Measurements from ENCODE around the gene CASR. TPM values are rescaled to one million over a fixed set of nuclear protein-coding genes. Genes with fewer than 3 reads are reported as not detected.
A peak's percentile ranks its signal among the peaks of the same experiment; 100 is the strongest.

The CASR gene
- total RNA-seq, 2 experiments from 2014 or later, result not detected

GRCh38 chr3:122281891-122282290 is 98.4 kb downstream of the CASR start:
- Mint-ChIP-seq H3K4me1 (no peaks in the 10 kb centered on the region), H3K4me3 (no peak overlapping the region), H3K27me3 (peaks cover 8% of the 10 kb centered on the region), H3K27ac (no peak overlapping the region), H3K9me3 (ENCODE audit: low read depth) (no peaks in the 10 kb centered on the region), H3K36me3 (no peaks in the 10 kb centered on the region)
- DNase-seq (no peak), ATAC-seq (no peak)
- CTCF ChIA-PET, result no interaction called here

GRCh38 chr3:122283796-122284445 is 100.5 kb downstream of the CASR start:
- DNase-seq, result no peak
- H3K4me3 Mint-ChIP-seq, result no peak overlapping the region
- no peaks in the 10 kb centered on the region for H3K36me3 Mint-ChIP-seq
- CTCF ChIA-PET, result no interaction called here
- H3K9me3 Mint-ChIP-seq (ENCODE audit: low read depth), result no peaks in the 10 kb centered on the region
- peaks cover 16% of the 10 kb centered on the region for H3K27me3 Mint-ChIP-seq
- H3K27ac Mint-ChIP-seq, result no peak overlapping the region
- H3K4me1 Mint-ChIP-seq, result no peaks in the 10 kb centered on the region
- ATAC-seq, result no peak

- ATAC-seq, result no peak
- Mint-ChIP-seq H3K27ac (no peak overlapping the region), H3K36me3 (no peaks in the 10 kb centered on the region), H3K4me1 (no peaks in the 10 kb centered on the region), H3K9me3 (ENCODE audit: low read depth) (no peaks in the 10 kb centered on the region), H3K27me3 (peaks cover 21% of the 10 kb centered on the region), H3K4me3 (no peak overlapping the region)
- CTCF ChIA-PET, result no interaction called here
- no peak for DNase-seq
Observed at GRCh38 chr3:122284486-122284885, 101.0 kb downstream of the CASR start.

- Mint-ChIP-seq H3K4me3 (no peak overlapping the region), H3K27ac (no peak overlapping the region), H3K4me1 (peaks cover 15% of the 10 kb centered on the region), H3K36me3 (no peaks in the 10 kb centered on the region), H3K9me3 (ENCODE audit: low read depth) (no peaks in the 10 kb centered on the region), H3K27me3 (peaks cover under 1% of the 10 kb centered on the region)
- CTCF ChIA-PET, result no interaction called here
- ATAC-seq (no peak), DNase-seq (no peak)
Observed at GRCh38 chr3:122294359-122294758, 110.9 kb downstream of the CASR start.

- no peak overlapping the region for H3K4me3 Mint-ChIP-seq
- peak; percentile 44 for DNase-seq
- CTCF ChIA-PET, result interaction anchor here (0.9 kb wide), 1 partner anchor 194 kb away, joined by 3 read pairs; no protein-coding TSS in a partner anchor
Observed at GRCh38 chr3:122295266-122296062, 112.0 kb downstream of the CASR start.

GRCh38 chr3:122298239-122298638 is 114.8 kb downstream of the CASR start:
- Mint-ChIP-seq H3K9me3 (ENCODE audit: low read depth) (peaks cover 2% of the 10 kb centered on the region), H3K4me1 (peaks cover 17% of the 10 kb centered on the region), H3K27me3 (no peaks in the 10 kb centered on the region), H3K4me3 (no peak overlapping the region), H3K27ac (no peak overlapping the region), H3K36me3 (peaks cover 3% of the 10 kb centered on the region)
- CTCF ChIA-PET, result no interaction called here
- DNase-seq, result no peak
- ATAC-seq, result peak; percentile 57

More at GRCh38 chr3:122295266-122296062, 112.0 kb downstream of the CASR start:
- Mint-ChIP-seq H3K27ac (no peak overlapping the region), H3K4me1 (peaks cover 15% of the 10 kb centered on the region), H3K9me3 (ENCODE audit: low read depth) (peaks cover 2% of the 10 kb centered on the region), H3K27me3 (no peaks in the 10 kb centered on the region), H3K36me3 (peaks cover 2% of the 10 kb centered on the region)
- ATAC-seq, result peak; percentile 57

GRCh38 chr3:122299215-122299614 is 115.7 kb downstream of the CASR start:
- Mint-ChIP-seq H3K4me3 (no peak overlapping the region), H3K9me3 (ENCODE audit: low read depth) (peaks cover 2% of the 10 kb centered on the region), H3K36me3 (peaks cover 3% of the 10 kb centered on the region), H3K27me3 (no peaks in the 10 kb centered on the region), H3K27ac (no peak overlapping the region), H3K4me1 (peaks cover 16% of the 10 kb centered on the region)
- ATAC-seq (no peak), DNase-seq (no peak)
- CTCF ChIA-PET, result interaction anchor here (1.1 to 2.1 kb wide), 5 partner anchors 198 to 753 kb away, joined by 3 to 19 read pairs (median 4); partner anchors contain the start of genes CD86 and POLQ

- Mint-ChIP-seq H3K4me3 (no peak overlapping the region), H3K4me1 (peaks cover 15% of the 10 kb centered on the region), H3K27ac (no peak overlapping the region), H3K9me3 (ENCODE audit: low read depth) (peaks cover 2% of the 10 kb centered on the region), H3K36me3 (peaks cover 3% of the 10 kb centered on the region), H3K27me3 (no peaks in the 10 kb centered on the region)
- no peak for ATAC-seq
- DNase-seq, result peak; percentile 47
- CTCF ChIA-PET, result interaction anchor here (0.6 to 2.1 kb wide), 13 partner anchors 13 to 754 kb away, joined by 3 to 19 read pairs (median 4); partner anchors contain the start of genes CD86, MIX23 and POLQ
Observed at GRCh38 chr3:122299872-122300460, 116.5 kb downstream of the CASR start.

- no peak for ATAC-seq
Observed at GRCh38 chr3:122301063-122301462, 117.6 kb downstream of the CASR start.

GRCh38 chr3:122305818-122306621 is 122.6 kb downstream of the CASR start:
- Mint-ChIP-seq H3K4me3 (no peak overlapping the region), H3K36me3 (no peaks in the 10 kb centered on the region), H3K4me1 (peaks cover 1% of the 10 kb centered on the region), H3K9me3 (ENCODE audit: low read depth) (no peaks in the 10 kb centered on the region), H3K27ac (no peak overlapping the region), H3K27me3 (peaks cover 16% of the 10 kb centered on the region)
- no peak for ATAC-seq
- DNase-seq, result no peak
- CTCF ChIA-PET, result interaction anchor here (0.7 to 1.1 kb wide), 4 partner anchors 8 to 759 kb away, joined by 3 read pairs; partner anchors contain the start of gene FAM162A

More at GRCh38 chr3:122301063-122301462, 117.6 kb downstream of the CASR start:
- no peak for DNase-seq
- Mint-ChIP-seq H3K4me1 (peaks cover 15% of the 10 kb centered on the region), H3K27me3 (no peaks in the 10 kb centered on the region), H3K36me3 (peaks cover 3% of the 10 kb centered on the region), H3K27ac (no peak overlapping the region), H3K4me3 (no peak overlapping the region), H3K9me3 (ENCODE audit: low read depth) (peaks cover 2% of the 10 kb centered on the region)
- CTCF ChIA-PET, result interaction anchor here (0.6 to 1.7 kb wide), 6 partner anchors 12 to 604 kb away, joined by 3 to 6 read pairs (median 4); no protein-coding TSS in a partner anchor

- ATAC-seq, result no peak
- Mint-ChIP-seq H3K9me3 (ENCODE audit: low read depth) (no peaks in the 10 kb centered on the region), H3K4me1 (no peaks in the 10 kb centered on the region), H3K4me3 (no peak overlapping the region), H3K36me3 (no peaks in the 10 kb centered on the region), H3K27me3 (peaks cover 17% of the 10 kb centered on the region), H3K27ac (no peak overlapping the region)
- CTCF ChIA-PET, result interaction anchor here (0.7 to 1.5 kb wide), 4 partner anchors 8 to 760 kb away, joined by 3 read pairs; no protein-coding TSS in a partner anchor
- DNase-seq, result no peak
Observed at GRCh38 chr3:122306622-122306953, 123.1 kb downstream of the CASR start.

- H3K4me3 Mint-ChIP-seq, result no peak overlapping the region
- DNase-seq, result no peak
- H3K27me3 Mint-ChIP-seq, result peaks cover 17% of the 10 kb centered on the region
- H3K27ac Mint-ChIP-seq, result no peak overlapping the region
- CTCF ChIA-PET, result interaction anchor here (0.9 to 1.5 kb wide), 3 partner anchors 49 to 391 kb away, joined by 3 to 5 read pairs (median 3); no protein-coding TSS in a partner anchor
- ATAC-seq, result no peak
- no peaks in the 10 kb centered on the region for H3K4me1 Mint-ChIP-seq
- H3K36me3 Mint-ChIP-seq, result no peaks in the 10 kb centered on the region
- H3K9me3 Mint-ChIP-seq (ENCODE audit: low read depth), result no peaks in the 10 kb centered on the region
Observed at GRCh38 chr3:122307094-122307687, 123.7 kb downstream of the CASR start.

Data from activated CD8-positive, alpha-beta memory T cell treated with anti-CD3 and anti-CD28 coated beads, Interleukin-2, amount 10 ng/mL, durations not matched to agents 7 days and 5 days (primary cell).